Activated CD8-positive, alpha-beta T cell treated with anti-CD3 and anti-CD28 coated beads, Interleukin-2, amount 10 ng/mL, durations not matched to agents 7 days and 5 days (primary cell): Measurements from ENCODE around the gene RPL36AL. TPM values are rescaled to one million over a fixed set of nuclear protein-coding genes. Genes with fewer than 3 reads are reported as not detected.
"Not testable (repeated sequence)": the region's sequence is repeated elsewhere in the genome, so short reads cannot be mapped to it uniquely, and the experiment has no call there.

Experiments used
- ATAC-seq: fragments of 150-1000 bp; cut with Tn5 transposase; one replicate; pipeline ENCODE4 v1.10.0; 2021; ENCODE audit warnings: moderate library complexity
- CTCF ChIA-PET: fragments of 350-600 bp; sonication (Branson Sonifier 250); formaldehyde crosslinking; loops from one replicate; lab custom pipeline; 2021; ENCODE audit warnings: antibody characterized with exemption; lab: Charles Lee
- POLR2A ChIA-PET: fragments of 350-600 bp; sonication (Branson Sonifier 250); formaldehyde crosslinking; loops from one replicate; lab custom pipeline; 2021; ENCODE audit warnings: antibody characterized with exemption; lab: Charles Lee
- DNase-seq: peaks from one replicate; pipeline ENCODE4 v3.0.0-alpha.2; 2020
- H3K27ac Mint-ChIP-seq: one replicate; pipeline ENCODE4 v1.8.0; 2021; ENCODE audit warnings: mild to moderate bottlenecking, mixed read lengths
- H3K27me3 Mint-ChIP-seq: one replicate; pipeline ENCODE4 v1.8.0; 2021; ENCODE audit warnings: low read depth, mixed read lengths
- H3K36me3 Mint-ChIP-seq: one replicate; pipeline ENCODE4 v1.8.0; 2021; ENCODE audit warnings: low read depth, mixed read lengths
- H3K4me1 Mint-ChIP-seq: one replicate; pipeline ENCODE4 v1.8.0; 2021; ENCODE audit warnings: low read depth, mixed read lengths
- H3K4me3 Mint-ChIP-seq: one replicate; pipeline ENCODE4 v1.8.0; 2021; ENCODE audit warnings: mild to moderate bottlenecking, mixed read lengths
- H3K9me3 Mint-ChIP-seq: one replicate; pipeline ENCODE4 v1.8.0; 2022; ENCODE audit warnings: mixed read lengths; ENCODE audit not compliant: insufficient read depth
- total RNA-seq, 2 experiments: library from RNA; stranded (reverse); gene quantifications; one replicate each; pipeline ENCODE4 v1.2.3, GENCODE V29; 2021

RPL36AL gene
- total RNA-seq, result 100 to 1,000 TPM; 229 to 241 TPM

DNA sequence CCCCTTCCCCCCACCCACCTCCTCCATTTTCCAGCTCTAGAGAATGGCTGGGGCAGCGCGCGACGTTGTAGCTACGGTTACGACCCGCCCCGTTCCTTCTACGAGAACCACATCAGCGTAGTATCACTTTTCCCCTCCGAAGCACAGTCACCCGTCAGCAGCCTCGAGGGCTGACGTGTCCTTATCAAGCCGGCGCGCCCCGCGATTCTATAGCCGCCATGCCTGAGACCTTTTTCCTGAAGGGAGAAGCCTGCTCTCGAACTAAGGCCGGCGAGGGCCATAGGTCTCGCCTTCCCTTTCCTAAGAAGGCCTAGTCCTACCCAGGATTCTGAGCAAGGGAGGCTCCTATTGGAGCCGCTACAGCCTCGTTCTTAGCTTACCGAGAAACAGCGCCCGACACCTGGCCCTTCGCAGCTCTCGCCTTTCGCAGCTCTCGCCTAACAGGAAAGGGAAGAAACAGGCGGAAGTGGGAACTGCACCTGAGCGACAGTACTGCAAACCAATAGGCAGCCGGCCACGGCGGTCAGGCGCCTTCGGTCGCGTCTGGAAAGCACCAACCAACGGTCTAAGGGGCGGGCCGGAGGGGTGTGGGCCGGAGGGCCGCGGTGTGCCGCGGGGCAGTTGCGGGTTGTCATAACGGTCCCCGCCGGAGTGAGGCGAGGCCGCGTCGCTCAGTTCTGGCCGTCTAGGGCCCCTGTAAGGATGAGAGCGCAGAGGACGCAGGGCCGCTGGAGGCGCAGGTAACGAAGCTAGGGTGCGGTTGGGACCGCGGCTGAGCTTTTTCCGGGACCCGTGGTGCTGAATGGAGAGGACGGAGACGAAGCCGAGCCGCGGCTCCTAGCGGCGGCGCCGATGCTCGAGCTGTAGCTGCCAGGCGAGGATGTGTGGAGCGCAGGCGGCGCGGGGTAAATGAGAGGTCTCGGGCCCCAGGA lies at the start of gene RPL36AL, which contains the start of gene MGAT2:
Gene RPL36AL (minus strand): TSS at position 445 of the 932 bp plus-strand sequence. CDS start 1,522 bp downstream, outside the sequence.
Gene MGAT2 (plus strand): TSS at position 618 of the 932 bp plus-strand sequence. CDS start 470 bp downstream, outside the sequence.
- peak; percentile 97 for DNase-seq
- Mint-ChIP-seq H3K9me3 (no peaks in the 10 kb centered on the region), H3K27ac (peak within 1 kb of the TSS; percentile 96), H3K36me3 (peaks cover 74% of the 10 kb centered on the region), H3K4me1 (peaks cover 58% of the 10 kb centered on the region), H3K27me3 (no peaks in the 10 kb centered on the region), H3K4me3 (peak within 1 kb of the TSS; percentile 93)
- ChIA-PET CTCF (interaction anchor here (0.6 to 6.7 kb wide), 23 partner anchors 9 to 381 kb away, joined by 3 to 118 read pairs (median 4); partner anchors contain the start of genes DNAAF2, KLHDC1, KLHDC2 and LRR1), POLR2A (interaction anchor here (0.6 to 5.5 kb wide), 22 partner anchors 8 to 923 kb away, joined by 3 to 73 read pairs (median 6); partner anchors contain the start of genes DMAC2L, DNAAF2, KLHDC2 and L2HGDH)
- ATAC-seq, result peak; percentile 91

- Mint-ChIP-seq H3K27me3 (no peaks in the 10 kb centered on the region), H3K4me1 (no peaks in the 10 kb centered on the region), H3K9me3 (no peaks in the 10 kb centered on the region), H3K27ac (no peak overlapping the region), H3K36me3 (peaks cover 21% of the 10 kb centered on the region), H3K4me3 (no peak overlapping the region)
- ChIA-PET CTCF (no interaction called here), POLR2A (no interaction called here)
- DNase-seq (no peak), ATAC-seq (no peak)
These were observed 39.4 kb upstream of the RPL36AL start for GRCh38 chr14:49659526-49660455.

DNA sequence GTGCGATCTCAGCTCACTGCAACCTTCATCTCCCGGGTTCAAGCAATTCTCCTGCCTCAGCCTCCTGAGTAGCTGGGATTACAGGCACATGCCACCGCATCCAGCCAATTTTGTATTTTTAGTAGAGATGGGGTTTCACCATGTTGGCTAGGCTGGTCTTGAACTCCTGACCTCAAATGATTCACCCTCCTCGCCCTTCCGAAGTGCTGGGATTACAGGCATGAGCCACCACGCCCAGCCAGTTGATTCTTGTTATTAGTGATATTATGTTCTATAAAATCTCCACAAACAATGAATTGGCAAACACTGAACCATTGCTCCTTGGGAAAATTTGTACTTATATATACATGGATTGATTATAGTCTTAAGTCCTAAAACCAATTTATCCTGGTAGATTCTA lies 37.1 kb upstream of the RPL36AL start:
- not testable (repeated sequence) for H3K4me1 Mint-ChIP-seq, H3K4me3 Mint-ChIP-seq, DNase-seq, H3K27ac Mint-ChIP-seq, H3K27me3 Mint-ChIP-seq, H3K9me3 Mint-ChIP-seq, ATAC-seq
- CTCF ChIA-PET, result interaction anchor here (1.3 kb wide), 1 partner anchor 11 kb away, joined by 3 read pairs; no protein-coding TSS in a partner anchor
- peaks cover 15% of the 10 kb centered on the region for H3K36me3 Mint-ChIP-seq
- POLR2A ChIA-PET, result interaction anchor here (0.6 kb wide), 2 partner anchors 10 to 23 kb away, joined by 3 to 5 read pairs; no protein-coding TSS in a partner anchor

GRCh38 chr14:49654511-49654910 lies 34.1 kb upstream of the RPL36AL start:
- Mint-ChIP-seq H3K27ac (no peak overlapping the region), H3K4me1 (no peaks in the 10 kb centered on the region), H3K27me3 (no peaks in the 10 kb centered on the region), H3K36me3 (peaks cover 22% of the 10 kb centered on the region), H3K4me3 (no peak overlapping the region), H3K9me3 (no peaks in the 10 kb centered on the region)
- ATAC-seq (no peak), DNase-seq (no peak)
- ChIA-PET CTCF (no interaction called here), POLR2A (interaction anchor here (0.6 kb wide), 1 partner anchor 30 kb away, joined by 3 read pairs; no protein-coding TSS in a partner anchor)

GRCh38 chr14:49653508-49653907 lies 33.1 kb upstream of the RPL36AL start:
- no peak overlapping the region for H3K27ac Mint-ChIP-seq
- H3K4me1 Mint-ChIP-seq, result no peaks in the 10 kb centered on the region
- ChIA-PET CTCF (no interaction called here), POLR2A (no interaction called here)
- DNase-seq (no peak), ATAC-seq (no peak)
- H3K36me3 Mint-ChIP-seq, result peaks cover 23% of the 10 kb centered on the region
- no peaks in the 10 kb centered on the region for H3K27me3 Mint-ChIP-seq
- no peaks in the 10 kb centered on the region for H3K9me3 Mint-ChIP-seq
- H3K4me3 Mint-ChIP-seq, result no peak overlapping the region

DNA sequence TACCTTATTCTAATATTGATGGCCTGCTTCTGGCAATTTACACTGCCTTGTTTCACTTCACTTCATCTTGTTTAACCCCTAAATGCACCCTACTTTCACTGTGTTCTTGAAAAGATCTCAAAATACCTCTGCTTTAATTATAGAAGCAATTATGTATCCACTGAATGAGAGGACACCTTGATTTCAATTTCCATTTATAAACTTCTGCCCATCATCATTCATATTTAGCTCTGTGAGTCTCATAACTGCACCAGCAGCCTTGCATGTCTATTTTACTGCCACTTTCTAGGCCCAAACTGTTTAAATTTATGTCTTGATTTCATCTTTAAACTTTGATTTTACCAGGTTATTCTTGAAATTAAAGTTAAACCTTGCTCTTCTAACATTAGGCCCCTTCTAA lies 21.7 kb upstream of the RPL36AL start:
- CTCF ChIA-PET, result interaction anchor here (1.3 kb wide), 1 partner anchor 8 kb away, joined by 4 read pairs; no protein-coding TSS in a partner anchor

GRCh38 chr14:49641697-49642129 lies 21.3 kb upstream of the RPL36AL start:
- DNase-seq (no peak), ATAC-seq (no peak)
- Mint-ChIP-seq H3K9me3 (no peaks in the 10 kb centered on the region), H3K4me1 (peaks cover 36% of the 10 kb centered on the region), H3K4me3 (no peak overlapping the region), H3K27me3 (no peaks in the 10 kb centered on the region), H3K36me3 (peaks cover 45% of the 10 kb centered on the region), H3K27ac (peak overlapping the region; percentile 34)
- CTCF ChIA-PET, result no interaction called here
- POLR2A ChIA-PET, result no interaction called here

More for the DNA sequence above, 21.7 kb upstream of the RPL36AL start:
- H3K4me1 Mint-ChIP-seq, result peaks cover 33% of the 10 kb centered on the region
- no peak overlapping the region for H3K4me3 Mint-ChIP-seq
- POLR2A ChIA-PET, result no interaction called here
- DNase-seq (no peak), ATAC-seq (no peak)
- no peaks in the 10 kb centered on the region for H3K9me3 Mint-ChIP-seq
- H3K27me3 Mint-ChIP-seq, result no peaks in the 10 kb centered on the region
- peak overlapping the region; percentile 34 for H3K27ac Mint-ChIP-seq
- peaks cover 46% of the 10 kb centered on the region for H3K36me3 Mint-ChIP-seq

DNA sequence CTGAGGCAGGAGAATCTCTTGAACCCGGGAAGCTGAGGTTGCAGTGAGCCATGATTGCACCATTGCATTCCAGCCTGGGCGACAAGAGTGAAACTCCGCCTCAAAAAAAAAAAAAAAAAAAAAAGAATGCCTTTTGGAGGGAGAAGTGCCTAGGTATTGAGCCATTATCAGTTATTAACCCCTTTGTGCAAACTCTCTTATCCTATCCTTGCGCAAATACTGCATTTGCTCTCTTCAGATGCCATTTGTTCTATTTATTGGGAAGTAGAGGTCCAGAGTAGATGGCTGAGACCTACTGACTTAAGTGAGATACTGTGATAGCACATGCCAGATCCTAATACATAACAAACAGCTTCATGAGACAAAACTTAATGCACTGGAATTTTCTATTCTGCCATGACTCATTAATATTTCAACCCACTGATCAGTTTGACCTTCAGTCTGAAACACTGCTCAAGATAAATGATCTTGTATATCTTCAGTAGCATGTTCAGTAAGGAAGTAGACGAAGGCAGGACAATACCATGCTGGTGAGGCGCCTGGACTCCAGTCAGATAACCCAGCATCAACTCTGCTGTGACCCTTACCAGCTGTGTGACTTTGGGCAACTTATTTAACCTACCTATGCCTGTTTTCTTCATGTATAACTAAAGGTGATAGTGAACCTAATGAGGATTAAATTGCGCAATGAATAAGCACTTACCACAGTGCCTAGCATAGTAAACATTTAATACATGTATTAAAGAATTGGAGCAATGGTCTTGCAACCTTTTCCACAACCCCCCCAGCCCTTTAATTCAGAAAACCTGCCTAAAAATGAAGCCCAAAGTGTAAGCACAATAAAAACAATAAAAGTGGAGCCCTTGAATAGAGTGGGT lies 20.4 kb upstream of the RPL36AL start:
- Mint-ChIP-seq H3K27me3 (no peaks in the 10 kb centered on the region), H3K36me3 (peaks cover 48% of the 10 kb centered on the region), H3K4me1 (peaks cover 44% of the 10 kb centered on the region), H3K4me3 (no peak overlapping the region), H3K9me3 (no peaks in the 10 kb centered on the region), H3K27ac (no peak overlapping the region)
- ATAC-seq (no peak), DNase-seq (no peak)
- POLR2A ChIA-PET, result no interaction called here
- CTCF ChIA-PET, result interaction anchor here (1.0 kb wide), 1 partner anchor 221 kb away, joined by 3 read pairs; no protein-coding TSS in a partner anchor

DNA sequence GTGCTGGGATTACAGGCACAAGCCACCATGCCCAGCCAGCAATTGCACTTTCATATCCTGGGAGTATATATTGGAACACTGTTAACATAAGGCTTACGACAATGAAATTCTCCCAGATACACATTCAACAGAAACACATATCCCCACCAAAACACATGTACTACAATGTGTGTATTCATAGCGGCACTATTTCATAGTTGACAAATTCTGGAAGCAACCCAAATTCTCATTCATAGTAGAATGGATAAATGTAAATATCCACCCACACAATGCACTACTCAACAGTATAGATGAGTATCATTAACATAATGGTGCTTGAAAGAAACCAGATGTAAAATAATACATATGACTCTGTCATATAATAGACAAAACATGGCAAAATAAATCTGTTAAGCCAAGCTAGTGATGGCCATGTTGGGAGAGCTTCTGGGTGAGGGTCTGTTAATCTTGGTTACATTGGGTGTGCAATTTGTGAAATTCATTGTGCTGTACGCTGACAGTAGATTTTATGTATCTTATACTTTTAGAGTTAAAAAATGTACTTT lies 17.2 kb upstream of the RPL36AL start:
- Mint-ChIP-seq H3K4me1 (peaks cover 47% of the 10 kb centered on the region), H3K9me3 (no peaks in the 10 kb centered on the region), H3K36me3 (peaks cover 47% of the 10 kb centered on the region), H3K27ac (no peak overlapping the region), H3K4me3 (no peak overlapping the region), H3K27me3 (no peaks in the 10 kb centered on the region)
- ATAC-seq, result no peak
- DNase-seq, result no peak
- POLR2A ChIA-PET, result interaction anchor here (0.6 kb wide), 1 partner anchor 189 kb away, joined by 3 read pairs; no protein-coding TSS in a partner anchor
- CTCF ChIA-PET, result interaction anchor here (1.0 kb wide), 1 partner anchor 215 kb away, joined by 3 read pairs; the partner anchor contains the start of gene NEMF

DNA sequence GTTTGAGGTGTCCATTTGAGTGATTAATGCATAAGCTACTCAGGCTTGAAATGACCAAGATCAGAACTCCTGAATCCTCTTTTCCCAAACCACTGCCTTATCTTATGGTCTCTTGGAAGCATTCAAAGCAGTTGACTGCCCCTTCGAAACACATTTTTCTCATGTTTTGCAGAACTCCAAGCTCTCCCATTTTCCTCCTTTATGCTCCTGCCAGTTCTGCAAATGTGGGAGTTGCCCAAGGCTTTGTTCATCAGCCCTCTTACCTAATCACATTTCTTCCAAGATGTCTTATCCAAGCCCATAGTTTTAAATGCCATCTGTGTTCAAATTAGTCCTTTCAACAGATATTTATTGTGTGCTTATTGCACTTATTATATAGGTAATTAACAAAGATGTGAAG lies 16.4 kb upstream of the RPL36AL start:
- Mint-ChIP-seq H3K27me3 (no peaks in the 10 kb centered on the region), H3K9me3 (no peaks in the 10 kb centered on the region), H3K36me3 (peaks cover 46% of the 10 kb centered on the region), H3K27ac (peak overlapping the region; percentile 4), H3K4me1 (peaks cover 44% of the 10 kb centered on the region), H3K4me3 (peak overlapping the region; percentile 3)
- no peak for DNase-seq
- POLR2A ChIA-PET, result no interaction called here
- CTCF ChIA-PET, result interaction anchor here (1.0 kb wide), 1 partner anchor 216 kb away, joined by 3 read pairs; the partner anchor contains the start of gene NEMF
- no peak for ATAC-seq
